Stimulated activated naive CD8-positive, alpha-beta T cell treated with anti-CD3 and anti-CD28 coated beads, Interleukin-15, Interleukin-2, amounts not matched to agents 100 ng/mL and 50 ng/mL, for 24 hours (primary cell): ENCODE data around the gene ITIH4.
A peak's percentile ranks its signal among the peaks of the same experiment; 100 is the strongest.

Source experiments
- H3K27ac Mint-ChIP-seq: one replicate; pipeline ENCODE4 v1.8.0; 2021; ENCODE audit warnings: mild to moderate bottlenecking, mixed read lengths
- H3K27me3 Mint-ChIP-seq: one replicate; pipeline ENCODE4 v1.8.0; 2021; ENCODE audit warnings: mixed read lengths
- H3K36me3 Mint-ChIP-seq: one replicate; pipeline ENCODE4 v1.8.0; 2021; ENCODE audit warnings: low read depth, mixed read lengths
- H3K4me1 Mint-ChIP-seq: one replicate; pipeline ENCODE4 v1.8.0; 2021; ENCODE audit warnings: low read depth, mixed read lengths
- H3K4me3 Mint-ChIP-seq: one replicate; pipeline ENCODE4 v1.8.0; 2021; ENCODE audit warnings: mild to moderate bottlenecking, mixed read lengths
- H3K9me3 Mint-ChIP-seq: one replicate; pipeline ENCODE4 v1.8.0; 2021; ENCODE audit warnings: mixed read lengths

Gene ITIH4

DNA sequence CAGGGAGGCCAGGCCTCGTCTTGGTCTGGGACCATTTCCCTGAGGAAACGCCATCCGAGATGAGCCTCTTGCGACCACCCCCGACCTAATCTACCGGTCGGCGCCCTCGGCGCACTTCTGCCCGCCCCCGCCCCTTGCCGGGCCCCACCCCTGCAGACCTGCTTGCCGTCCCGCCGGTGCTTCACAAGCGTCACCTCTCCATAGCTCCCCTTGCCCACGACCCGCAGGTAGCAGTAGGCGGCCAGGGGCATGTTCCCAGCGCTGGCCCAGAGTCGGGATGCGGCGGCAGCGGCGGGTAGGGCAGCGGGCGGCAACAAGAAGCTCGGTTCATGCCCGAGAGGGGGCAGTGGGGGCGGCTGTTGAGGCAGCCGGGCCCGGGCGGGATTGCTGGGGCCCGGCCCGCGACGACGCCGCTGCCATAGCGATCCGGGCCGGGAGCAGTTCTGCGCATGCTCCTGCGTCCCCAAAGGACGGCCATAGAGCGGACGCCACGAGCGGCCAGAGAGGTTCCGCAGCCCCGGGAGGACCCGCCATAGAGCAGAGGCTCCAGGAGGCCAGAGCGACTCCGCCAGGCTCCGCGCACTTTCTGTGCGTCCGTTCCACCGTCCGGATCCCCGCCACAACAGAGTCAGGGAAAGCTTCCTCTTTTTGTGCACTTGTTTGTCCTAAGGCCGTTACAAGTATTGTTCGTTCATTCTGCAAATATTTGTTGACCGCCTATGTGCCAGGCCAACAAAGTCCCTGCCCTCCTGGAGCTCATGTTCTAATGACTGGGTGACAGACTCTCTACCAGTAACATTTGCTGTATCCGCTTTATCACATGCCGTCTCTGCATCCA, 59.8 kb downstream of the ITIH4 start, which contains the start of gene NEK4:
NEK4 (minus strand) TSS at position 445 of the 838 bp plus-strand sequence; CDS start at position 251, 194 bp downstream.
- Mint-ChIP-seq H3K36me3 (no peaks in the 10 kb centered on the region), H3K27ac (peak within 1 kb of the TSS; percentile 97), H3K4me3 (peak within 1 kb of the TSS; percentile 96), H3K9me3 (no peaks in the 10 kb centered on the region), H3K27me3 (no peaks in the 10 kb centered on the region), H3K4me1 (peaks cover 22% of the 10 kb centered on the region)

DNA sequence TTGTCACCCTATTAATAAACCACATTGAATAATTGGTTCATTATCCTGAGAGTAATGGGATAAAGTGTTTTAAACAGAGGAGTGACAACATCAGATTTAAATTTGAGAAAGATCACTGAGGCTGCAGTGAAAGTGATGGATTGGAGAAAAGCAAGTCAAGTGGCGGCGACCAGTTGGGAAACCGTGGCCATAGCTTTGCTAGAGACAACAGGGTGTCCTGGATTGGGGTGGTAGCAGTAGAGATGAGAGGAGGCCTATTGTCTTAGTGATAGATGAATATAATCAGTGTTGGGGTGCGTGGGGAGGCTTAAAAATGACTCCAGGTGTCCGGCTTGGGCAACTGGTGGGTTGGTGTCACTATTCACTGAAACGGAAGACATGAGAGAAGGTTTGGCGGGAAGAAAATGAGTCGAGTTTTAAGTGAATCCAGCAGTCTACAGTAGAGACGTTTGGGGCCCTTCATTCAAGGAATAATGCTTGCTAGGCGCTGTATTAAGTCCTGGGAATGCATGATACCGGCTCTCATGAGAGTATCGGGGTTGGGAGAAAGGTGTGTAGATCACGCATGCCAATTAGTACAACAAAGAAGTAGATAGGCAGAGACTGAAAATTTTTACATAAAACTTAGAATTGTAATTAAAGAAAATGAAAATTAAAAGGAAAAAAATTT, 60.6 kb downstream of the ITIH4 start:
- peak overlapping the region; percentile 96 for H3K4me3 Mint-ChIP-seq
- no peaks in the 10 kb centered on the region for H3K9me3 Mint-ChIP-seq
- no peaks in the 10 kb centered on the region for H3K36me3 Mint-ChIP-seq
- peaks cover 22% of the 10 kb centered on the region for H3K4me1 Mint-ChIP-seq
- no peaks in the 10 kb centered on the region for H3K27me3 Mint-ChIP-seq
- peak overlapping the region; percentile 90 for H3K27ac Mint-ChIP-seq

- peaks cover 32% of the 10 kb centered on the region for H3K36me3 Mint-ChIP-seq
- no peak overlapping the region for H3K27ac Mint-ChIP-seq
- H3K4me1 Mint-ChIP-seq, result peaks cover 6% of the 10 kb centered on the region
- no peak overlapping the region for H3K4me3 Mint-ChIP-seq
- no peaks in the 10 kb centered on the region for H3K27me3 Mint-ChIP-seq
- no peaks in the 10 kb centered on the region for H3K9me3 Mint-ChIP-seq
Observed at GRCh38 chr3:52763466-52763865, 67.0 kb downstream of the ITIH4 start.
